Measurements from ENCODE around the gene PPT1. TPM values are rescaled to one million over a fixed set of nuclear protein-coding genes. Genes with fewer than 3 reads are reported as not detected.
A peak's percentile ranks its signal among the peaks of the same experiment; 100 is the strongest.

Gene PPT1
- total and polyA plus RNA-seq, 2 of the 4 experiments (the other 2 are of a cell fraction): 22.7 to 55.4 TPM

GRCh38 chr1:40067023-40067422 lies 30.0 kb downstream of the PPT1 start:
- H3K4me1 ChIP-seq (ENCODE audit: control insufficient read depth, insufficient read depth, low read length): no peaks in the 10 kb centered on the region
- intact Hi-C loops (cut with micrococcal nuclease): no loop called here
- no peak overlapping the region for H2AK5ac ChIP-seq (ENCODE audit: low read depth, low read length)
- no peak overlapping the region for H3K9ac ChIP-seq (ENCODE audit: low read depth, low read length)
- no peak overlapping the region for H4K5ac ChIP-seq (ENCODE audit: low read depth, low read length)
- H3K9me1 ChIP-seq (ENCODE audit: insufficient read depth, low read length): peaks cover 6% of the 10 kb centered on the region
- in situ Hi-C loops (cut with MboI; ENCODE audit: low sequenced_read_pairs): no loop called here
- H3K14ac ChIP-seq (replicated peaks; ENCODE audit: low read depth, low read length): no peak overlapping the region; the same call in 1 of the 2 replicates
- dilution Hi-C loops (cut with HindIII; ENCODE audit: low sequenced_read_pairs, unreplicated experiment): no loop called here
- 71% methylated on average over 1 of the region's 2 CpGs; no CpG with 5 or more reads in 1 of the 2 experiments for WGBS, 2 experiments (ENCODE audit: extremely low coverage in 2 of 2, insufficient read length in 1 of 2)
- DNase-seq: peak; percentile 47
- H2AK9ac ChIP-seq (replicated peaks; ENCODE audit: low read depth, low read length, poor library complexity): peak overlapping the region; percentile 55
- no peaks in the 10 kb centered on the region for H3K27me3 ChIP-seq (ENCODE audit: control insufficient read depth, insufficient read depth, low read length)
- H3K18ac ChIP-seq (ENCODE audit: low read depth, low read length): no peak overlapping the region
- no peak overlapping the region for H3K4me2 ChIP-seq (ENCODE audit: low read depth, low read length)
- no peak overlapping the region; the same call in 1 of the 2 replicates for H3K4ac ChIP-seq (ENCODE audit: low read depth, low read length)
- TF ChIP-seq, protein P1, sequence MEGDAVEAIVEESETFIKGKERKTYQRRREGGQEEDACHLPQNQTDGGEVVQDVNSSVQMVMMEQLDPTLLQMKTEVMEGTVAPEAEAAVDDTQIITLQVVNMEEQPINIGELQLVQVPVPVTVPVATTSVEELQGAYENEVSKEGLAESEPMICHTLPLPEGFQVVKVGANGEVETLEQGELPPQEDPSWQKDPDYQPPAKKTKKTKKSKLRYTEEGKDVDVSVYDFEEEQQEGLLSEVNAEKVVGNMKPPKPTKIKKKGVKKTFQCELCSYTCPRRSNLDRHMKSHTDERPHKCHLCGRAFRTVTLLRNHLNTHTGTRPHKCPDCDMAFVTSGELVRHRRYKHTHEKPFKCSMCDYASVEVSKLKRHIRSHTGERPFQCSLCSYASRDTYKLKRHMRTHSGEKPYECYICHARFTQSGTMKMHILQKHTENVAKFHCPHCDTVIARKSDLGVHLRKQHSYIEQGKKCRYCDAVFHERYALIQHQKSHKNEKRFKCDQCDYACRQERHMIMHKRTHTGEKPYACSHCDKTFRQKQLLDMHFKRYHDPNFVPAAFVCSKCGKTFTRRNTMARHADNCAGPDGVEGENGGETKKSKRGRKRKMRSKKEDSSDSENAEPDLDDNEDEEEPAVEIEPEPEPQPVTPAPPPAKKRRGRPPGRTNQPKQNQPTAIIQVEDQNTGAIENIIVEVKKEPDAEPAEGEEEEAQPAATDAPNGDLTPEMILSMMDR (conservative IDR thresholded peaks at IDR 0.05; ENCODE audit: low read depth, low read length): no peak
- TF ChIP-seq CEBPB (IDR thresholded peaks at IDR 0.05; ENCODE audit: low read depth, low read length): peak; percentile 59
- ChIA-PET CTCF (no interaction called here), POLR2A (ENCODE audit: unreplicated experiment) (no interaction called here)
- peaks cover 75% of the 10 kb centered on the region for H3K36me3 ChIP-seq (ENCODE audit: control insufficient read depth, insufficient read depth, low read length)
- no peak overlapping the region for H2AFZ ChIP-seq (replicated peaks; ENCODE audit: low read length, poor library complexity)
- H3K56ac ChIP-seq (ENCODE audit: extremely low read depth, insufficient read depth, low read length): no peak overlapping the region
- H3K4me3 ChIP-seq (ENCODE audit: insufficient read depth, low read depth, low read length): no peak overlapping the region
- peaks cover 15% of the 10 kb centered on the region for H4K20me1 ChIP-seq (ENCODE audit: insufficient read depth, low read length)
- no peak overlapping the region for H2BK15ac ChIP-seq (ENCODE audit: low read depth, low read length)
- H4K91ac ChIP-seq (ENCODE audit: insufficient read depth, low read depth, low read length): no peak overlapping the region
- peak overlapping the region; percentile 60 for H2BK5ac ChIP-seq (ENCODE audit: low read depth, low read length, poor library complexity, severe bottlenecking)
- H2BK120ac ChIP-seq (ENCODE audit: low read depth, low read length): no peak overlapping the region
- H3K9me3 ChIP-seq (ENCODE audit: control insufficient read depth, insufficient read depth, low read length): no peaks in the 10 kb centered on the region
- ATAC-seq (ENCODE audit: low read depth): no peak; the same call in 1 of the 2 replicates
- H3K79me1 ChIP-seq (ENCODE audit: low read depth in 1 of 2, low read length in 2 of 2): peaks cover 35 to 72% of the 10 kb centered on the region in 2 experiments
- H3K27ac ChIP-seq (ENCODE audit: insufficient read depth, low read length): no peak overlapping the region
- peak overlapping the region in 1 of 2 experiments; percentile 19; a peak in 1 of 4 replicates for H4K8ac ChIP-seq (ENCODE audit: low read depth in 2 of 2, low read length in 2 of 2)
- BruUV-seq (replicated peaks): no TSS peak
- peak overlapping the region; percentile 63; the same call in 1 of the 2 replicates for H2BK20ac ChIP-seq (ENCODE audit: low read depth, low read length)
- H3K23ac ChIP-seq (ENCODE audit: low read depth, low read length): peak overlapping the region; percentile 73
